HL-60 (cell line): ENCODE data around the gene P2RY4.
"Not testable (repeated sequence)": the region's sequence is repeated elsewhere in the genome, so short reads cannot be mapped to it uniquely, and the experiment has no call there.

Experiments used
- DNase-seq, 2 experiments: peaks; one replicate each; pipeline ENCODE4 v3.0.0-alpha.2; 2010 to 2020; ENCODE audit warnings: low read depth in 1 of 2, low spot score in 1 of 2
- H3K27ac ChIP-seq: fragments of 250-450 bp; sonication (Bioruptor Pico); replicated peaks from 2 replicates; pipeline ENCODE4 v1.5.1; 2020; ENCODE audit warnings: mild to moderate bottlenecking, moderate library complexity
- H3K27me3 ChIP-seq: fragments of 250-450 bp; sonication (Bioruptor Pico); 2 replicates; pipeline ENCODE4 v1.5.1; 2021; ENCODE audit warnings: mild to moderate bottlenecking, moderate library complexity; ENCODE audit not compliant: insufficient read depth, poor library complexity, severe bottlenecking
- H3K4me3 ChIP-seq: replicated peaks from 2 replicates; pipeline ENCODE4 v1.5.1; 2011; ENCODE audit warnings: mild to moderate bottlenecking, control low read depth, low read length; ENCODE audit not compliant: insufficient read depth
- CTCF ChIP-seq: IDR thresholded peaks from one replicate; pipeline ENCODE4 v1.5.1; 2011; ENCODE audit warnings: low read length, control low read depth, inconsistent platforms; ENCODE audit not compliant: insufficient read depth
- GABPA ChIP-seq: IDR thresholded peaks from 2 replicates; pipeline ENCODE4 v1.6.1; 2012; ENCODE audit warnings: low read depth
- POLR2AphosphoS5 ChIP-seq: IDR thresholded peaks from 2 replicates; pipeline ENCODE4 v1.6.1; 2012; ENCODE audit warnings: low read depth
- REST ChIP-seq: IDR thresholded peaks from 2 replicates; pipeline ENCODE4 v1.6.1; 2012; ENCODE audit warnings: low read depth; ENCODE audit not compliant: insufficient replicate concordance
- SPI1 ChIP-seq: IDR thresholded peaks from 2 replicates; pipeline ENCODE4 v1.6.1; 2012; ENCODE audit warnings: low read depth, mild to moderate bottlenecking, borderline replicate concordance

Gene P2RY4

GRCh38 chrX:70219938-70220764, 39.9 kb downstream of the P2RY4 start:
- DNase-seq = no peak
- Histone ChIP-seq H3K27ac (no peak overlapping the region), H3K27me3 (no peaks in the 10 kb centered on the region), H3K4me3 (no peak overlapping the region)
- TF ChIP-seq SPI1 (no peak), CTCF (no peak), POLR2AphosphoS5 (no peak), GABPA (no peak)

- H3K27me3 ChIP-seq, H3K4me3 ChIP-seq, H3K27ac ChIP-seq, DNase-seq: not testable (repeated sequence)
Observed at GRCh38 chrX:70209570-70209969, 50.4 kb downstream of the P2RY4 start.

GRCh38 chrX:70208479-70208878, 51.5 kb downstream of the P2RY4 start:
- H3K27me3 ChIP-seq = no peaks in the 10 kb centered on the region
- TF ChIP-seq CTCF (no peak), POLR2AphosphoS5 (no peak), SPI1 (no peak), REST (no peak), GABPA (no peak)
- DNase-seq = no peak
- no peak overlapping the region for H3K4me3 ChIP-seq
- no peak overlapping the region for H3K27ac ChIP-seq
